ENCODE results near the gene EYS.
"Not testable (repeated sequence)": the region's sequence is repeated elsewhere in the genome, so short reads cannot be mapped to it uniquely, and the experiment has no call there.

EYS gene

GRCh38 chr6:64254558-64254957 lies 1452.5 kb downstream of the EYS start:
- H3K9me3 ChIP-seq (ENCODE audit: control insufficient read depth, low read length) = no peaks in the 10 kb centered on the region
- no peak for TF ChIP-seq CTCF (IDR thresholded peaks at IDR 0.05)
- no peaks in the 10 kb centered on the region for H3K27me3 ChIP-seq (ENCODE audit: control insufficient read depth, insufficient read depth, low read length)
- no peak overlapping the region for H3K9ac ChIP-seq
- H3K79me2 ChIP-seq = no peaks in the 10 kb centered on the region
- no peaks in the 10 kb centered on the region for H3K36me3 ChIP-seq (ENCODE audit: control insufficient read depth, insufficient read depth, low read length)
- H3K4me1 ChIP-seq = no peaks in the 10 kb centered on the region
- H3K4me3 ChIP-seq (ENCODE audit: low read depth, low read length) = no peak overlapping the region
- no peak overlapping the region for H3K4me2 ChIP-seq (ENCODE audit: low read length)
- no peak overlapping the region for H2AFZ ChIP-seq
- no peak overlapping the region for H3K27ac ChIP-seq

GRCh38 chr6:64252256-64252655 lies 1454.8 kb downstream of the EYS start:
- no peaks in the 10 kb centered on the region for H3K9me3 ChIP-seq (ENCODE audit: control insufficient read depth, low read length)
- no peaks in the 10 kb centered on the region for H3K27me3 ChIP-seq (ENCODE audit: control insufficient read depth, insufficient read depth, low read length)
- no peak overlapping the region for H3K4me2 ChIP-seq (ENCODE audit: low read length)
- H3K27ac ChIP-seq = no peak overlapping the region
- H2AFZ ChIP-seq = no peak overlapping the region
- H3K79me2 ChIP-seq = no peaks in the 10 kb centered on the region
- no peak overlapping the region for H3K4me3 ChIP-seq (ENCODE audit: low read depth, low read length)
- H3K4me1 ChIP-seq = no peaks in the 10 kb centered on the region
- TF ChIP-seq CTCF (IDR thresholded peaks at IDR 0.05) = no peak
- no peaks in the 10 kb centered on the region for H3K36me3 ChIP-seq (ENCODE audit: control insufficient read depth, insufficient read depth, low read length)
- no peak overlapping the region for H3K9ac ChIP-seq

DNA sequence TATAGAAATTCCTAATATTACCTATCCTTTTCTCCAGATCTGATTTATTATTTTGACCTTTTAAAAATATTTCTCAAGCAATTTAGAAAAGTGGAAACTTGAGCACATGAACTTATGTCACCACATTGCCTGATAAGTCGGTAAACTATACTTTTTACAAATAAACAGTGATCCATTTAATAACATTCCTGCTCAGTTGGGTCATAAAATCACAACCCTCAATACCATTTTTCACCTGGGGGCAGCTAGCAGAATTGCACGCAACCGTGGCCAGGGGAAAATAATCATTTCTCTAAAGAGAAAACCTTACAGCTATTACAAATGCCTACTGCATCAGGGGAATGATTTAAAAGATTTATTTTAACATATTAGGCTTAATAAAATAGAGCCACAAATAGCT lies 1456.9 kb downstream of the EYS start:
- Histone ChIP-seq H3K4me3 (ENCODE audit: low read depth, low read length) (no peak overlapping the region), H3K4me1 (no peaks in the 10 kb centered on the region), H3K9ac (no peak overlapping the region), H3K4me2 (ENCODE audit: low read length) (no peak overlapping the region), H3K27me3 (ENCODE audit: control insufficient read depth, insufficient read depth, low read length) (no peaks in the 10 kb centered on the region), H3K27ac (no peak overlapping the region), H3K79me2 (no peaks in the 10 kb centered on the region), H3K36me3 (ENCODE audit: control insufficient read depth, insufficient read depth, low read length) (no peaks in the 10 kb centered on the region), H2AFZ (no peak overlapping the region), H3K9me3 (ENCODE audit: control insufficient read depth, low read length) (no peaks in the 10 kb centered on the region)
- TF ChIP-seq CTCF (IDR thresholded peaks at IDR 0.05) = no peak

DNA sequence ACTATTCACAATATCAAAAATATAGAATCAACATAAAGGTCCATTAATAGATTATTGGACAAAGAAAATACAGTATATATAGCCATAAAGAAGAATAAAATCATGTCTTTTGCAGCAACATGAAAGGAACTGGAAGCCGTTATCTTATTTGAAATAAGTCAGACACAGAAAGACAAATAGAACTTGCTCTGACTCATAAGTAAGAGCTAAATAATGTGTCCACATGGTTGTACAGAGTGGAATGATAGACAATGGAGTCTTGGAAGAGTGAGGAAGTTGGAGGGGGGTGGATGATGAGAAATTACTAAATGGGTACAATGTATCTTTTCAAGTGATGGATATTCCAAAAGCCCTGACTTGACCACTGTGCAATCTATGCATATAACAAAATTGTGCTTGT lies 1457.9 kb downstream of the EYS start:
- TF ChIP-seq CTCF (IDR thresholded peaks at IDR 0.05) = no peak
- no peak overlapping the region for H3K4me2 ChIP-seq (ENCODE audit: low read length)
- no peak overlapping the region for H3K4me3 ChIP-seq (ENCODE audit: low read depth, low read length)
- no peak overlapping the region for H3K27ac ChIP-seq
- H2AFZ ChIP-seq = no peak overlapping the region
- no peaks in the 10 kb centered on the region for H3K4me1 ChIP-seq
- H3K9me3 ChIP-seq (ENCODE audit: control insufficient read depth, low read length) = no peaks in the 10 kb centered on the region
- no peak overlapping the region for H3K9ac ChIP-seq
- no peaks in the 10 kb centered on the region for H3K79me2 ChIP-seq
- H3K27me3 ChIP-seq (ENCODE audit: control insufficient read depth, insufficient read depth, low read length) = no peaks in the 10 kb centered on the region
- no peaks in the 10 kb centered on the region for H3K36me3 ChIP-seq (ENCODE audit: control insufficient read depth, insufficient read depth, low read length)

GRCh38 chr6:64243618-64244017 lies 1463.4 kb downstream of the EYS start:
- no peak overlapping the region for H2AFZ ChIP-seq
- H3K4me1 ChIP-seq = no peaks in the 10 kb centered on the region
- H3K27ac ChIP-seq = no peak overlapping the region
- no peak overlapping the region for H3K9ac ChIP-seq
- H3K4me2 ChIP-seq (ENCODE audit: low read length) = no peak overlapping the region
- H3K36me3 ChIP-seq (ENCODE audit: control insufficient read depth, insufficient read depth, low read length) = no peaks in the 10 kb centered on the region
- no peaks in the 10 kb centered on the region for H3K9me3 ChIP-seq (ENCODE audit: control insufficient read depth, low read length)
- H3K79me2 ChIP-seq = no peaks in the 10 kb centered on the region
- no peak overlapping the region for H3K4me3 ChIP-seq (ENCODE audit: low read depth, low read length)
- H3K27me3 ChIP-seq (ENCODE audit: control insufficient read depth, insufficient read depth, low read length) = no peaks in the 10 kb centered on the region
- TF ChIP-seq CTCF (IDR thresholded peaks at IDR 0.05) = no peak

GRCh38 chr6:64238908-64239307 lies 1468.1 kb downstream of the EYS start:
- not testable (repeated sequence) for H3K27me3 ChIP-seq (ENCODE audit: control insufficient read depth, insufficient read depth, low read length); H2AFZ ChIP-seq; H3K36me3 ChIP-seq (ENCODE audit: control insufficient read depth, insufficient read depth, low read length); H3K4me1 ChIP-seq; H3K9ac ChIP-seq; H3K4me3 ChIP-seq (ENCODE audit: low read depth, low read length); H3K79me2 ChIP-seq; H3K4me2 ChIP-seq (ENCODE audit: low read length); H3K27ac ChIP-seq; H3K9me3 ChIP-seq (ENCODE audit: control insufficient read depth, low read length)

Measured in parathyroid adenoma (tissue), 2 donors.